GM19468 (cell line): ENCODE data around the gene SLC5A10.
"Not testable (repeated sequence)": the region's sequence is repeated elsewhere in the genome, so short reads cannot be mapped to it uniquely, and the experiment has no call there.

Experiments
- ATAC-seq: cut with Tn5 transposase; IDR thresholded peaks from one replicate; pipeline ENCODE4 v1.9.1; 2021; ENCODE audit warnings: mild to moderate bottlenecking, moderate library complexity, moderate number of reproducible peaks; ENCODE audit not compliant: unreplicated experiment; ENCODE audit errors: extremely low read depth

Gene SLC5A10

DNA sequence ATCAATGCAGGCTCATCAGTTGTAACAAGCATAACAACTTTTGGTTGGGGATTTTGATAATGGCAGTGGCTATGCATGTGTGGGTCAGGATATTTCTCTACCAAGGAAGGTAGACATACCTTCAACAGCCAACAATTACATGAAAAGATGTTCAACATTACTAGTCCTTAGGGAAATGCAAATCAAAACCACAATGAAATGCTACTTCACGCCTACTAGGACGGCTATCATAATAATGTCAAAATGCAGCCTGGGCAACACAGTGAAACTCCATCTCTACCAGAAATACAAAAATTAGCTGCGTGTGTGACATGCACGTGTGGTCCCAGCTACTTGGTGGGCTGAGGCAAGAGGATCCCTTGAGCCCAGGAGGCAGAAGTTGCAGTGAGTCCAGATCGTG lies 7.3 kb upstream of the SLC5A10 start:
- no peak for ATAC-seq

DNA sequence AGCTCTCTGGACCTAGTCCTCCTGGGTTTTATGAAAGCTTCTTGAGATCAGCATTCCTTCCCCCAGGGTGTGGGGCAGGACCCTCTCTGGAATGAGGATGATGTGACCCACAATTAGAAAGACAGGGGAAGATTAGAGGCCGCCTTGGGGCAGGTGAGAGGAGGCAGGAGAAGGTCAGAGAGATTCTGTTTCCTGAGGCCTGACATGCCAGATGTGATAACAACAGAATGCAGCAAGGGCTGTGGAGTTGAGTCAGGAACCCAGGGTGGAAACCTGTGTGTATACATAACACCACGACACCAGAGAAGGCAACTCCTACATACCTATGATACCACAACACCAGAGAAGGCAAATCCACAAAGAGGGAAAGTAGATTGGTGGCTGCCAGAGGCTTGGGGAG lies 5.4 kb upstream of the SLC5A10 start:
- ATAC-seq: no peak

DNA sequence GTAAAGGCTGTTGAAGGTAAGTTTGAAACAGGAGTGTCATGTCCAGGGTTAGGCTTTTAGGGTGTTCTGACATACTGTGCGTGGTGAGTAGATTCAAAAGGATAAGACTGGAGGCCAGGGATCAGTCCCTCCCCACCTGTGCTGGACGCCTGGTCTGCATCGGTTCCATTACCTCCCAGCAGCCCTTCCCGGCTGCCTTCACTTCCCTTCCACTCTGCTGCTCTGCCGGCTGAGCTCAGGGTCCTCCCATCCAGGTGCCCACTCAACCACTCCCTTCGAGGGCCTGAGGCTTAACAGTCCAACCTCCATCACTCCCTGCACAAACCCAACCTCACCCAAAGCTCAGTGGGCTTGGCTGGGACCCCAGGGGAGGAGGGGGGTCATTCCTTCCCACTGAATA lies 4.1 kb upstream of the SLC5A10 start:
- no peak for ATAC-seq

DNA sequence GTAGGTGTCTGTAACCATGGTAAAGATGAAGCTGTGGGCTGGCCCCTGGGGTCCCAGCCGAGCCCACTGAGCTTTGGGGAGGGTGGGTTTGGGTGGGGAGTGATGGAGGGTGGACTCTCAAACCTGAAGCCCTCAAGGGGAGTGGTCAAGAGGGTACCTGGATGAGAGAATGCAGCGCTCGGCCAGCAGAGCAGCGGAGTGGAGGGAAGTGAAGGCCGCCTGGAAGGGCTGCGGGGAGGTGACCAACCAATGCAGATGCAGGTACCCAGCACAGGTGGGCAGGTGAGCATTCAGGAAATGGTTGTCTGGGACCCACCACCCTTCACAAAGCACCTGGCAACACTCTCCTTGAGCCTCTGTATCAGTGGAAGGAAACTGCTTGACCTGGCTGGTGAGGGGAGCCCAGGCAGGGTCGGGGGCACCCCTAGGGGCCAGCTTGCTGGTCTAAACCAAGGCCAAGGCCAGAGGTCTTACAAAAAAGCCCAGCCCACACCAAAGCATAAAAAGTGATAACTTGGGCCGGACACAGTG lies 3.4 kb upstream of the SLC5A10 start:
- ATAC-seq: no peak

DNA sequence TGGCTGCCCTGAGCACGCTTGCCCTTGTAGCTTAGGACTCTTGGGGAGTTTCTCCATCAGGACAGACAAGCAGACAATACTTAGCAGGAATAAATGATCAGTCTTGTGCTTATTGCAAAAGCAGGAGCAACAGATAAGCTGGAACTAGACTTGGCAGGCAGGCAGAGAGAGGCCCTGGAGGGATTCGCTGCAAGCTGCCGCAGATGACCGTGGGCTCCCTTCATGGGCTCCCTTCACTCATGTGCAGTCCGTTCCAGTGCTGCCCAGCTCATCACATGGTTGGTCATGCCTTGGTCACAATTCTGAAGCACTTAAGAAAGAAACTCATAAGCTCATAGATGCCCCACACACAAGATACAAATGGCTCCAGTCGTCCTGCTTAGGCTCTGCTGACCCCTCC lies 2.4 kb upstream of the SLC5A10 start:
- ATAC-seq: no peak

DNA sequence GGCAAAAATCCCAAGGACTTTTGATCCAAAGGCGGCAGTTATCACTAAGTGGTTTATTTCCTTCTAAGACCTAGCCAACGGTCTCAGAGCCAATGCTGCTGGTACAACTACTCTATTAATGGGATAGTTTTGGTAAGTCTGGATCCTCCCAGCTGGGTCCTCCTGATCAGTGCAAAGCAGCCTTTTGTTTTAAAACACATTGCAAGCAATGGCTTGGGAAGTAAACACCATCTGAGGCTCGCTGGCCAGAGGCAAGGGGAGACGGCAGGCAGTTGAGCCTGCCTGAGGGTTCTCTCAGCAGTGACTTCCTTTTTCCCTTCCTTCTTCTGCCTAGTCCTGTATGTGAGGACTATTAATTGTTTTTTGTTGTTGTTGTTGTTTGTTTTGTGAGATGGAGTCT lies 1.6 kb upstream of the SLC5A10 start:
- no peak for ATAC-seq

DNA sequence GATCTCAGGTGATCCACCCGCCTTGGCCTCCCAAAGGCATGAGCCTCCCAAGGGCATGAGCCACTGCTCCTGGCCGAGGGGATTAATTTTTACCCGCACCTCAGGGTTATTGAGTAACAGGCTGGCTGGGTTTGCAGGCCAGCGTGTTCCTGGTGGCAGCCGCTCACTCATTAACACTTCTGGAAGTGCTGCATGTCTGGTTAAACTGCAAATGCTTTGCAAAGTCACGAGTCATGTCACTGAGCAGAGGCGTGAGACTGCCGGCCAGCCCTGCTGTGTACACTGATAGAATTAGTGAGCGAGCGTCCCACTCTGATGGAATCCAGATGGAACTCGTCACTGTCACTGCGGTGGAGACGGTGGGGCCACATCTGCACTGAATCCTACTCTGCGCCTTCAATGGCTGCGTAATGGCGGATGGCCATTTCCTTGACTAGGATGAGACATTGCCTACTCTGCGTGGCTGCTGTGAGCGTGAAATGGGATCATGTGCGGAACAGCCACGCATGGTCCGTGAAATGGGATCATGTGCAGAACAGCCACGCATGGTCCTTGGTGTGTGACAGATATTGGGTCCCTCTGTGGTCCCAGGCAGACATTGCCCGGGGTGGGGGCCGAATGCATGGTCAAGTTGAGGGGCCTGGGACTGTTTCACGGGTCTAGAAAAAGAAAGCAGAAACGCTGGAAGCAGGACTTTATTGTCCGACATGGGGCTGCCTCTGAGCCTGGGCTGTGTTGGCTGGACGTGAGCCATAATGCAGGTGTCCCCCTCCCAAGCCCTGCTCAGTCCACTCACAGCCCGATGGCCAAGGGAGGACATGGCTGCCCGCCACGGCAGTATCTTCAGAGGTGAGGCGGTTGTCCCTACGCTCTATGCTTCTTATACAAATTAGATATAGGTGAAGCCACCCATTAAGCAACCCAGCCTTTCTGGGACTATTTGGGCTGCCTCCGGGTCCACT lies 740 bp upstream of the SLC5A10 start:
- no peak for ATAC-seq

DNA sequence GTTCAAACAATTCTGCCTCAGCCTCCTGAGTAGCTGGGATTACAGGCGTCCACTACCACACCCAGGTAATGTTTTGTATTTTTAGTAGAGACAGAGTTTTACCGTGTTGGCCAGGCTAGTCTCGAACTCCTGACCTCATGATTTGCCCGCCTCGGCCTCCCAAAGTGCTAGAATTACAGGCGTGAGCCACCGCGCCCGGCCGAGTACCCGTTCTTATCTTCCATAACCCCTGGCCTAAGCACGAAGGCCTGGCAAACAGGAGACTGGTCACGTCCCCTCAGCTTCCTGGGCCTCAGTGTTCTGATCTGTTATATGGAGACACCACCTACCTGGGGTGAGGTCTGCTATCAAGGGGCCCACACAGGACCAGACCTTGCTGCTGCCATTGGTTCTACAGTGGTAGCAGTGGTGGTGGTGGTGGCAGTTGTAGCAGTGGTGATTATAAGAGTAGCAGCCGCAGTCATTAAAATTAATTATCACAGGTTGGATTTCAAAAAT lies 1.3 kb downstream of the SLC5A10 start:
- ATAC-seq: no peak

DNA sequence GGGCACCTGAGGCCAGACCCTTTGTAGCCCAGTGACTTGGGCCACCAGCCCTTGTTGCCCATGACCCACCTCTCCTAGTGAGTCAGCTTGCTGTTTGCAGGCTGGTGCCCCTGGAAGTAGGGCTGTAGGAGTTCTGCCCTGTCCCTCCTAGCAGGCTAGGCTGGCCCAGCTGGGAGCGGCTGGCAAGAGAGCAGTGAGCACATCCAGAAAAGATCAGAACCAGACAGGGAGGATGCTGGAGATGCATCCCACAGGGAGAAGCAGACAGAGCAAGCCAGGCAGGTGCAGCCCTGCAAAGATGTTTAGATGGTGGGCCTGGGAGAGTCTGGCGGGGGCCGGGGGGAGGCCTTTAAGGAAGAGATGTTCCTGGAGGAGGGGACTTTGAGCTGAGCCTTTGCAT lies 2.4 kb downstream of the SLC5A10 start:
- no peak for ATAC-seq

DNA sequence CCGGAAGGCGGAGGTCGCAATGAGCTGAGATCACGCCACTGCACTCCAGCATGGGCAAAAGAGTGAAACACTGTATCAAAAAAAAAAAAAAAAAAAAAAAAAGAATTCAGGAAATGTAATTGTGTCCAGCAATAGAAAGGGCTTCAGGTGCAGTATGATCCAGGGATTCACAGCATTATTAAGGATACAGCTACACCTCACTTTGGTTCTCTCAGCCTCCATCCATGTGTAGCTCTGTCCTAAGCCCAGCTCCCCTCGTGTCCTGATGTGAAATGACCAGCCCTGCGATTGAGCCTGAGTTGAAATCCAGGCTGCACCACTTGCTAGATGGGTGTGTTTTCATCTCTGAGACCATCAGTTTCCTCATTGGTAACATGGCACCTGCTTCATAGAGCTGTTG lies 3.0 kb downstream of the SLC5A10 start:
- no peak for ATAC-seq

DNA sequence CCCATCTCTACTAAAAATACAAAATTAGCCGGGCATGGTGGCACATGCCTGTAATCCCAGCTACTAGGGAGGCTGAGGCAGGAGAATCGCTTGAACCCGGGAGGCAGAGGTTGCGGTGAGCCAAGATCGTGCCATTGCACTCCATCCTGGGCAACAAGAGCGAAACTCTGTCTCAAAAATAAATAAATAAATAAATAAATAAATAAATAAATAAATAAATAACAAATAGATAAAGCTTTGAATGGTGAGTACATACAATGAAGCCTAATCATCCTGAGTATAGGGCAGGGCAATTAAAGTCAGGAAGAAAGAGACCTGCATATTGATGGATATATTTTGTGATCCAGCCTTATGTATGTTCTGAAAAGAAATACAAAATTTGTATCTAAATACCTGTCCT lies 4.1 kb downstream of the SLC5A10 start:
- ATAC-seq: not testable (repeated sequence)

DNA sequence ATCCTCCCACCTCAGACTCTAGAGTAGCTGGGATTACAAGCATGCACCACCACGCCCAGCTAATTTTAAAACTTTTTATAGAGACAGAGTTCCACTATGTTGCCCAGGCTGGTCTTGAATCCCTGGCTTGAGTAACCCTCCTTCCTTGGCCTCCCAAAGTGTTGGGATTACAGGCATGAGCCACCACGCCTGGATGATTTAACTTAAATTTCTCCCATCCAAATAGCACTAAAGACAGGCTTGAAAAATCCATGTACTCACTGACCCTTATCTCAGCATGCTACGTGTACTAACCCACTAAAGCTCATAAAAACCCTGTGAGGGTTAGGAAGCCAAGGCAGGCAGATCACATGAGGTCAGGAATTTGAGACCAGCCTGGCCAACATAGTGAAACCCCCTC lies 4.6 kb downstream of the SLC5A10 start:
- ATAC-seq: no peak

DNA sequence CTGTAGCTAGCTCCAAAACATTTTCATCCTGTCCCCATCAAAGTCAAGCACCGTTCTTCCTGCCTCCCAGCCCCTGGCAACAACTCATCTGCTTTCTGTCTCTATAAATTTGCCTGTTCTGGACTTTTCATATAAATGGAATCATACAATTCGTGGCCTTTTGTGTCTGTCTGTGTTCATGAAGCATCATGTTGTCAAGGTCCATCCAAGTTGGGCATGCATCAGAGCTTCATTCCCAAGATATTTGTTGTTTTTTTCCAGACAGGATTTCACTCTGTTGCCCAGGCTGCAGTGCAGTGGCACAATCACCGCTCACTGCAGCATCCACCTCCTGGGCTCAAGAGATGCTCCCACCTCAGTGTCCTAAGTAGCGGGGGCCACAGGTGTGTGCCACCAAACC lies 5.9 kb downstream of the SLC5A10 start:
- ATAC-seq: no peak

DNA sequence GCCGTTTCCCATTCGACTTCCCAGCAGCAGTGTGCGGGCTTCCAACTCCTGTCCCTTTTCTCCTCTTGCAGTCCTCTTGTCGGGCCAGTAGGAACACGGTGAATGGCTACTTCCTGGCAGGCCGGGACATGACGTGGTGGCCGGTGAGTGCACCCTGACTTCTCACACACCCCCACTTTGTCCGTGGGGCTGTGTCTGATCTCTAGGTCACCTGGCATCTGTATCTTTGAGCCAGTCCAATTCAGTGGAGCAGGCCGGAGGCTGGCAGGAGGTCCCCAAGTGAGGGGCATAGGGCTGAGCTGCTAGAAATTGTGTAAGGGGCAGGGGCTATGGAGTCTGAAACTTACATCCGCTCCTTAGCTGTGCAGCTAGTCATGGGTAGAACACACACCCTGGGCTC lies 6.6 kb downstream of the SLC5A10 start:
- no peak for ATAC-seq

DNA sequence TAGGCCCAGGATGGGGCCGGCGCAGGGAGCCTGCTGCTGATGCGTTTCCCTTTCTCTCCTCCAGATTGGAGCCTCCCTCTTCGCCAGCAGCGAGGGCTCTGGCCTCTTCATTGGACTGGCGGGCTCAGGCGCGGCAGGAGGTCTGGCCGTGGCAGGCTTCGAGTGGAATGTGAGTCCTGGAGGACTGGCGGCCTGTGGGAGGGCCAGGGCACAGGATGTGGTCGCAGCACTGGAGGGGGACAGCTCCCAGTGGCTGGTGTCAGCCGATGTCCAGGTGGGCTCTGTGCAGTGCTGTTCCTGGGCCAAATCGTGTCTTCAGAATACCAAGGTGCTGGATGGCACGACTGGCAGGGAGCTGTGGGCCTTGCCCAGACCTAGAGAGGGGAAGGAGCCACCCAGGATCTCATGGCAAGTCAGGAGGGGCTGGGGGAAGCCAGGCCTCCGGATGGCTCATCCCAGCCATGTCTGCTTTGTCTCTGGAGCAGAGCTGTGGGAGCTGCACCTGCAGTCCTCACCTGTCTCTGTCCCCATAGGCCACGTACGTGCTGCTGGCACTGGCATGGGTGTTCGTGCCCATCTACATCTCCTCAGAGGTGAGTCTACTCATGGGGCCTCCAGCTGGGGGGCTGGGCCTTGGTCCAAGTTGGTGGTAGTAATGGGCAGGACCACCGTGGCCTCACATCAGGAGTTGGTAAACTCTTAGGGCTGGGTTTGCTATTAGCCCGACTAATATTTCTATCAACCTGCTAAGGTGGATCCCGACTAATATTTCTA lies 7.3 kb downstream of the SLC5A10 start:
- ATAC-seq: no peak

DNA sequence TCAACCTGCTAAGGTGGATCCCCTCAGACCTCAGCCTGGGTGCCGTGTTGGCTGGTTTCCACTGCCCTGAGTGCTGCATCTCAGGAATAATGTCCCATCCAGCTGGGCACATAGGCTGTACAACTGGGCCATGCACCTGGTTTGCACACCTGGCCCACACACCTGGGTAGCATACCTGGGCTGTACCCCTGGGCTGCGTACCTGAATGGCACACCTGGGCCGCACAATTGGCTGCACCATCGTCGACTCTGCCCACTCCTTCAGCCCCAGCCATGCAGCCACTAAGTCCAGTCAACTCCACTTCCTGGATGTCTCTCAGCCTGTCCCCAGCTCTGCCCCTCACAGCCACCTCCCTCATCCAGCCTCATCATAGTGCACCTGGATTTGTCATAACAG lies 7.9 kb downstream of the SLC5A10 start:
- ATAC-seq: no peak

DNA sequence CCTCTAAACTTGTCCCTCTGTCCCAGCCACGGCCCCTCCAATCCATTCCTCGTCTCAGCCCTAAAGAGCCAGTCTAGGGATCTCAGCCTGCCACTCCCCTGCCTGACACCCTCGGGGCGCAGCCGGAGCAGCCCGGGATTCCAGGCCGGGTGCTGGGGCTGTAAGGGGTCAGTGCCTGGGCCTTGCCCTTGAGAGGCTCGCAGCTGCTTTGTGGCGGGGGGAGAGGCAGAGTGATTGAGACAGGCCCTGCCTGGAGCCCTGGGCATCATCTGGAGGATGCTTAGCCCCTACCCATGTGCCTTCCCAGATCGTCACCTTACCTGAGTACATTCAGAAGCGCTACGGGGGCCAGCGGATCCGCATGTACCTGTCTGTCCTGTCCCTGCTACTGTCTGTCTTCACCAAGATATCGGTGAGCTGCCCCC lies 8.3 kb downstream of the SLC5A10 start:
- no peak for ATAC-seq

DNA sequence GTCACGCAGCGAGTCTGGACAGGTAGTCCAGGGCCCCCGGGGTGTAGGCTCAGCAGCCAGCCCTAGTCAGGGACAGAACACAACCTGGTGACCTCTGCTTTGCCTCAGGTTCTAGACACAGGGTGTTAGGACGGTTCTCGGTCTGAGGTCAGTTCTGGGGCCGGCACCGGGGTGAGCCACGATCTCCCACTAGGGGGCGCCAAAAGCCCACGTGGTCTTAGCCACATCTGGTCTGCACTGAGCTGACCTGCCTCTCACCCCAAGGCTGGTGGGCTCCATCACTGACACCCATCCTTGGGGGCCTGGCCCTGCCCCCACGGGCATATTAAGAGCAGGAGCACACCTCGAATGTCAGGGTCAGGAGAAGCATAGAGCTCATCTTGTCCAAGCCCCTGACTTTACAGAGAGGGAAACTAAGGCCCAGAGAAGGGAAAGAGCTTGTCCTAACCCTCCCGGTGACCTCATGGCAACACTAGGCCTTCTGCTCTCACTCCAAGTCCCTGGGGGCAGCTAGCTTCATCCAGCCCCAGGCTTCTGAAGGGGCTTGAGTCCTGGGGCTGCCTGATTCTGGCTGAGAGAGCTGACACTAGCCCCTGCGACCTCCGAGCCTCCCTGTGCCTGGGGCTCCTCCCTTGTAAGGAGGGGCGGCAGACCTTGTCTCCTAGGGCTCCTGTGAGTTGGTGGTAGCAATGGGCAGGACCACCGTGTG lies 9.0 kb downstream of the SLC5A10 start:
- no peak for ATAC-seq

DNA sequence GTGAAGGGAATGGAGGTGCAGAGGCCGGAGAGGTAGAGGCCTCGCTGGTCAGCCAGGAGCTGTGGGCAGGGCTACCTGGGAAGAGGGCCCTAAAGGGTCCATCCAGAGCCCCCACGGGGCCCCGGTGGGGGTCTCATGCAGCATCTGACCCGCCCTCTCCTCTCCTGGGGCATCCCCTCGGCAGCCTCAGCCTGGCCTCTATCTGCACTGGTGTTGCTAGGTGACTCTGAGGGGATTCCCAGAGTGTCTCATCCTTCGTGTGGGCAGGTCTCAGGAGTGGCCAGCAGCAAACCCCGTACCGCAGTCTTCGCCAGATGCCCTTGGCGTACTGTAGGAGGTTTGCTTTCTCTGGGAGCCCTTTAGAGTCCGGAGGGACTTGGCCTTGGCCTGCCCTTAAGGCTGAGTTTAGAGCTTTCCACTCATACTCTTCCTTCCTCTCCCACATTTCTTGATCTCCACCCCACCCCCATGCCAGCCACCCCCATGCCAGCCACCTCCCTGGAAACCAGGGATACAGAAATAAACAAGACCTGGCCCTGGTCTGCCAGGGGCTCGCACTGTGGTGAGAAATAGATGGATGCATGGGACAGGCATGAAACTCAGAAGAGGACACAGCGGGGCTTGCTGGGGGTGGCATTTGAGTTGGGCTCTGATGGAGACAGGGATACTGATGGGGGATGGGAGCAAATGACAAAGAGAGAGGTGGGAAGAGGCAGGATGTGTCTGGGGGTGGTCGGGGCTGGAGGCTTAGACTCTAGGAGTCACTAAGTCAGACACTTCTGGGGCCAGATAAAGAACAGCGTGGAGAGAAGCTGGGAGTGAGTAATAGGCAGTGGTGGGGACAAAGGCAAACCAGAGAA lies 9.9 kb downstream of the SLC5A10 start:
- no peak for ATAC-seq

DNA sequence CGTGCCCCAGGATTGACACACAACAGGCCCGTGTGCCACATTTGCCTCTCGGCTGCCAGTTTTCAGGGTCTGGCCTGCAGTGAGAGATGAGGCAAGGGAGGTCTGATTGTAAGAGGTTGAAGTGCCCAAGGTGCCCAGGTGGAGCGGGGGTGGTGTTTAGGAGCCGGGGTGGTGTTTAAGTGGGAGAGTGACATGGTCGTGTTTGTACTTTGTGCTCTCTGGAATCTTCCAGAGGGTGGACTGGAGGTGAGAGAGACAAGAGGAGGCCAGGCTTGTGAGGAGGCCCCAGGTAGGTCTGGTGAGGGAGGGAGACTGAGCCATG lies 10.5 kb downstream of the SLC5A10 start:
- ATAC-seq: no peak
